ENCODE measurements around the gene C16orf78. TPM values are rescaled to one million over a fixed set of nuclear protein-coding genes. Genes with fewer than 3 reads are reported as not detected.

C16orf78 gene, protein sequence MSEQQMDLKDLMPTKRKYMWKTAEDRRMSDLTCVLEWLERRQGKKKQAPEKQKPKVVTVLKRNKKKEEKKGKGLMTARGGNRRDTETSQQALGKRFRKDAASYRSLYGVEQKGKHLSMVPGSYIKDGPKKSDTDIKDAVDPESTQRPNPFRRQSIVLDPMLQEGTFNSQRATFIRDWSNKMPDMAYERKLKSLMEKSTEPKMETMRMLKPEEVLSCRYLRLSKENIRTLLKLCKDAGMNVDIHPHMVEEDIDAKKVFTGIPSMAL
- not detected for total RNA-seq
- polyA plus RNA-seq (ENCODE audit: insufficient read depth in 1 of 8, insufficient read length in 8 of 8, low replicate concordance in 1 of 8), result not detected
- long read RNA-seq, donor 1, result 0 reads
- long read RNA-seq, donor 2, result 0 reads
- long read RNA-seq, donor 3, result 0 reads
- long read RNA-seq, donor 4, result 0 reads
- long read RNA-seq, donor 5, result 0 reads
- long read RNA-seq, donor 6, result 0 reads
- long read RNA-seq, donor 7, result 0 reads
- long read RNA-seq, donor 8, result 0 reads
- long read RNA-seq, donor 9, result 0 reads
- long read RNA-seq, donor 10, result 0 reads
- long read RNA-seq, donor 11, result 0 reads

DNA sequence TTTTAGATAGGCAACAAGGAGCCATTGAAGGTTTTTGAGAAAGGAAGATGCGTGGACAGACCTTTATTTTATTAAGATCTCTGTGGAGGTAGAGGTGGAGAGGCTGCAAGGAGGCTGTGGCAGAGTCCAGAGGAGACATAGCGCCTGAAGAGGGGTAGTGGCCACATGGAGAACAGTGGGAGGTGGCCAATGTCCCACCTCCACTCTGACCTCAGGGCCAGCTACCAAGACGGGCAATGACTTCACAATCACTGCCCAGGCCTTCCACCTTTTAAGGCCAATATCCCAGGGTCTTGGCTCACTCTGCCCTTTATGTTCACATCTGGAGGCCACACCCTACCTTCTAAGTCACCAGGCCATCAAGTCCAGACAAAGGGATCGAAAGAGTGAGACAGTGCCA is at the start of gene C16orf78:
C16orf78 (plus strand) TSS at position 301 of the 400 bp plus-strand sequence. CDS start 136 bp downstream, outside the sequence.
- DNase-seq, result no peak
- no peaks in the 10 kb centered on the region for H3K36me3 ChIP-seq (ENCODE audit: control insufficient read depth, insufficient read depth, low read length)
- WGBS (ENCODE audit: insufficient coverage), result no CpG with 5 or more reads among the region's 4 CpGs
- no peak within 1 kb of the TSS for H3K4me3 ChIP-seq (ENCODE audit: low read length)
- no peak within 1 kb of the TSS for H3K27ac ChIP-seq (ENCODE audit: low read length)
- H3K27me3 ChIP-seq (ENCODE audit: control insufficient read depth, insufficient read depth, low read length), result peaks cover 4% of the 10 kb centered on the region
- H3K9me3 ChIP-seq (replicated peaks; ENCODE audit: control insufficient read depth, low read depth, low read length), result no peaks in the 10 kb centered on the region
- H3K4me1 ChIP-seq (ENCODE audit: control insufficient read depth, insufficient read depth, low read length), result no peaks in the 10 kb centered on the region

DNA sequence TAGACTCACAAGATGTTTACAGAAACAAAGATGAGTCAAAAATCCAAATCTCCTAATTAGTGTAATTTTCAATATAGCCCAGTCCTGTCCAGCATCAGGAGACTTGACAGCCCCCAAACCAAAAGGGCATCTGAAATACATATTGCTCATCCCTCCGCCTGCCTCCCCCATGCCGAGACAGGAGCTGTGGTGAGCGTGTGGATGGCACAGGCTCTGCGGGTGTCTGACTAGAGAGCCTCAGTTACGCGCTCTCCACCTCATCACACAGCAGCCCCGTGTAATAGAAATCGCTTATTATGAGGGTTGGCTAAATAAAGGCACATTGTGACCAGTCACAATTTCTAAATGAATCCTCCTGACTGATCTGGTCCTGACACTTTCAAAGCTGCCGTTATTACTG is 48.9 kb upstream of the C16orf78 start:
- Histone ChIP-seq H3K27ac (ENCODE audit: low read length) (no peak overlapping the region), H3K4me3 (ENCODE audit: low read length) (no peak overlapping the region), H3K36me3 (ENCODE audit: control insufficient read depth, insufficient read depth, low read length) (no peaks in the 10 kb centered on the region), H3K9me3 (replicated peaks; ENCODE audit: control insufficient read depth, low read depth, low read length) (peaks cover 3% of the 10 kb centered on the region), H3K27me3 (ENCODE audit: control insufficient read depth, insufficient read depth, low read length) (no peaks in the 10 kb centered on the region), H3K4me1 (ENCODE audit: control insufficient read depth, insufficient read depth, low read length) (no peaks in the 10 kb centered on the region)
- WGBS (ENCODE audit: insufficient coverage), result no CpG with 5 or more reads among the region's 9 CpGs
- DNase-seq, result no peak

DNA sequence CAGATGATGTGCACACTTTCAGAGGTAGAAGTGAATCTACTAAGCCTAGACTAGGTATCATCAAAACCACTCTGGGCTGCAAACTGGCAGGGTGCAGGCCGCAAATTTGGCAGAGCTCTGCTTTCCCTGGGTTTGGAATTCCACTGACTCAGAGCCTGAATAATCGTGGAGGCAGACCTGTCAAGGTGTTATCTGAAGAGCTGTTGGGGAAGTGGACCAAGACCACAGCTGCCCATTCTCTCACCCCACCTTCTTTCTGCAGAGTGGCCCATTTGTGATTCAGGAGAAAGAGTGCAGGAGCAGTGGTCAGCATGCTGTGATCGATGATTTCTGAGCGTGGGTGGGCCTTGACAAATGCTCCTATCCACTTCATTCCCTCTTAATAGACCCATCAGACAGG is 46.1 kb upstream of the C16orf78 start:
- H3K27me3 ChIP-seq (ENCODE audit: control insufficient read depth, insufficient read depth, low read length), result no peaks in the 10 kb centered on the region
- no peaks in the 10 kb centered on the region for H3K4me1 ChIP-seq (ENCODE audit: control insufficient read depth, insufficient read depth, low read length)
- WGBS (ENCODE audit: insufficient coverage), result 63% methylated on average over 2 of the region's 4 CpGs
- H3K36me3 ChIP-seq (ENCODE audit: control insufficient read depth, insufficient read depth, low read length), result no peaks in the 10 kb centered on the region
- no peak overlapping the region for H3K27ac ChIP-seq (ENCODE audit: low read length)
- no peak overlapping the region for H3K4me3 ChIP-seq (ENCODE audit: low read length)
- DNase-seq, result no peak
- H3K9me3 ChIP-seq (replicated peaks; ENCODE audit: control insufficient read depth, low read depth, low read length), result no peaks in the 10 kb centered on the region

DNA sequence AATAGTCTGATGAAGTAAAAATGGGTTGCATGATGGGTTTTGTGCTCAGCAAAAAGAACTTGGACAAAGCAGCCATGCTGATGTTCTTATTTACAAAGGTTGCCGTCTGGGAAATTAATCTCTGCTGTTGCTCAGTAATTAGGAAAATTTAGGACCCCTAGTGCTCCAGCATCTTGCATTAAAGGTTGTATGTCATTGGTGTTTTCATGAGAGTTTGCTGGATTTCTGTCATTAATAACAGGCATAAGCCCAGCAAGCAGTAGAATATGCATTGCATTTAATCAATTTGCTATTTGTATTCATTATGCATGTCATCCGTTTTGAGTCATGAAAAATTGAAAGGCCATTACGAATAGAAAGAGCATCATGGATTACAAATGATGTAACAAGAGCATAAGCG is 45.3 kb upstream of the C16orf78 start:
- Histone ChIP-seq H3K4me3 (ENCODE audit: low read length) (no peak overlapping the region), H3K36me3 (ENCODE audit: control insufficient read depth, insufficient read depth, low read length) (no peaks in the 10 kb centered on the region), H3K27me3 (ENCODE audit: control insufficient read depth, insufficient read depth, low read length) (peaks cover 2% of the 10 kb centered on the region), H3K27ac (ENCODE audit: low read length) (no peak overlapping the region), H3K4me1 (ENCODE audit: control insufficient read depth, insufficient read depth, low read length) (no peaks in the 10 kb centered on the region), H3K9me3 (replicated peaks; ENCODE audit: control insufficient read depth, low read depth, low read length) (no peaks in the 10 kb centered on the region)
- 77% methylated on average over 4 of the region's 4 CpGs for WGBS (ENCODE audit: insufficient coverage)
- DNase-seq, result no peak

DNA sequence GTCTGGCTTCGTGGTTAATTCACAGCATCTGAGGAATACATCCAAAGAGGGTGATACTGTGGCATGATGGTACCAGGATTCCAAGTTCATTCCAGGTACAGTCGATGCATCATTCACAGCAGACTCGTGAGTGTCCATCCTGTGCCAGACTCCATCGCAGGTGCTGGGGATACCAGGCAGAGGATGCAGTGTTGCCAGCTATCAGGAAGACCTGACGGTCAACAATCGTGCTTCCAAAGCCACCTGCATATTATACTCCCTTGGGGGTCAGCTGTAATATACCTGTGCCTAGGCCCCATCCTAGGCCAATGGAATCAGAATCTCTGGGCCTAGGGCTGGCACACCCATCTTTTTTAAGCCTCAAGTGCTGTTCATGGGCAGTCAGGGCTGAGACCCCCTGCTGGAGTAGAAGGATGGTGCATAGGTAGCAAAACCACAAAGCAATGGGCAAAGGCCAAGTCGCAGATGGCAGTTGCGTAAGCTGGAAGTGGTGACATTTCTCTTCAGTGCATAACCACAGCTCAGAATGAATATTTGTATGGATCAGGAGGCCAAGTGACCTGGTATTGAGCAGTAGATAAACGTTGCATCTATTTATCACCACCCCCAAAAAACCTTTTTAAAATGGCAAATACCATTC is 42.9 kb upstream of the C16orf78 start:
- H3K9me3 ChIP-seq (replicated peaks; ENCODE audit: control insufficient read depth, low read depth, low read length), result no peaks in the 10 kb centered on the region
- H3K27me3 ChIP-seq (ENCODE audit: control insufficient read depth, insufficient read depth, low read length), result peaks cover 2% of the 10 kb centered on the region
- 82% methylated on average over 6 of the region's 9 CpGs for WGBS (ENCODE audit: insufficient coverage)
- H3K4me1 ChIP-seq (ENCODE audit: control insufficient read depth, insufficient read depth, low read length), result no peaks in the 10 kb centered on the region
- no peak overlapping the region for H3K27ac ChIP-seq (ENCODE audit: low read length)
- no peak overlapping the region for H3K4me3 ChIP-seq (ENCODE audit: low read length)
- no peak for DNase-seq
- H3K36me3 ChIP-seq (ENCODE audit: control insufficient read depth, insufficient read depth, low read length), result no peaks in the 10 kb centered on the region

DNA sequence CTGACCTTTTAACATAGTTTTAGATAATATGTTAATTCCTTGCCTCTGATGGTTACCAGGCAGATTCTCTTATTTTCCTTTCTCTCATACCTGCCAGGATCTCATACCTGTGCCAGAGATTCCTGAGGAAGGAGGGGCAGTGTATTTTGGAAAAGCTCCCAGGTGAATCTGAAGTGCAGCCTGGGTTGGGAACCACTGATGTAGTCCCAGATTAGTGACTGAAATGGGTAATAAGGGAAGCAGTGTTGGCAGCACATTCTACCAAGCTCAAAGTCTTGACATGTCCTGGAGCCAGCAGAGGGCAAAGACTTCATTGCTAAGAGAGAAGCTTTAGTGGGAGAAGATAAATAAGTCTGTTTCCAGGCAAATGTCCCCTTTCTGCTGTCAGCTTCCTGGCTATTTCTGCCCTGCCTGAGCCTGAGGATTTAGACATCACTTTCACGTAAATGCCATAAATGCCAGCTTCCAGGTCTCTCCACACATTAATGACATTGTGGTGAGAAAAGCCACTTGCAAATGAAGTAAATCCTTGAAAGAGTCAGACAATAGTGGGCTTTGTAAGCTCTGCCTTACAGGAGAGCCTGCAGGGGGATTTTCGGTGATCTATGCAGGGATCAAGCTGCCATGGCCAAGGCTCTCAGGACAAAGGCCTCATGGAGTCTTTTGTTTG is 40.9 kb upstream of the C16orf78 start:
- H3K4me1 ChIP-seq (ENCODE audit: control insufficient read depth, insufficient read depth, low read length), result no peaks in the 10 kb centered on the region
- no peaks in the 10 kb centered on the region for H3K36me3 ChIP-seq (ENCODE audit: control insufficient read depth, insufficient read depth, low read length)
- no peak overlapping the region for H3K4me3 ChIP-seq (ENCODE audit: low read length)
- no peak overlapping the region for H3K27ac ChIP-seq (ENCODE audit: low read length)
- no peak for DNase-seq
- WGBS (ENCODE audit: insufficient coverage), result 57% methylated on average over 1 of the region's 2 CpGs
- no peaks in the 10 kb centered on the region for H3K9me3 ChIP-seq (replicated peaks; ENCODE audit: control insufficient read depth, low read depth, low read length)
- H3K27me3 ChIP-seq (ENCODE audit: control insufficient read depth, insufficient read depth, low read length), result peaks cover 2% of the 10 kb centered on the region

DNA sequence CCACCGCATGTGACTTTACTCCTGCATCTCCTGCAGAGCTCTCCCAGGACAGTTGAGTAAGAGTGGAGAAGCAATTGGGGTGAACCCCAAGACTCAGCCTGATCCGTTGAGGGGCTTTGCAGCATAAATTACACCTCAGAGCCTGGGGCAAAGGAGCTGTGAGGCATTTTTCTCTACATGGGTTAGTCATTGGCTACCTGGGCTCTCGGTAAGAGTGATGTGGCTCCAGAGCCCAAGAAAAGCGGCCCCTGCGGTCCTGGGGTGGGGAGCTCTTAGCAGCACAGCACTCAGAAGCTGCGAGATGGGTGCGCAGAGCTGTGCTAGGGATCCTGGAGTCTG is 40.4 kb upstream of the C16orf78 start:
- no peaks in the 10 kb centered on the region for H3K9me3 ChIP-seq (replicated peaks; ENCODE audit: control insufficient read depth, low read depth, low read length)
- H3K36me3 ChIP-seq (ENCODE audit: control insufficient read depth, insufficient read depth, low read length), result no peaks in the 10 kb centered on the region
- H3K4me1 ChIP-seq (ENCODE audit: control insufficient read depth, insufficient read depth, low read length), result no peaks in the 10 kb centered on the region
- H3K27ac ChIP-seq (ENCODE audit: low read length), result no peak overlapping the region
- H3K4me3 ChIP-seq (ENCODE audit: low read length), result no peak overlapping the region
- DNase-seq, result no peak
- WGBS (ENCODE audit: insufficient coverage), result 70% methylated on average over 7 of the region's 7 CpGs
- H3K27me3 ChIP-seq (ENCODE audit: control insufficient read depth, insufficient read depth, low read length), result peaks cover 2% of the 10 kb centered on the region

DNA sequence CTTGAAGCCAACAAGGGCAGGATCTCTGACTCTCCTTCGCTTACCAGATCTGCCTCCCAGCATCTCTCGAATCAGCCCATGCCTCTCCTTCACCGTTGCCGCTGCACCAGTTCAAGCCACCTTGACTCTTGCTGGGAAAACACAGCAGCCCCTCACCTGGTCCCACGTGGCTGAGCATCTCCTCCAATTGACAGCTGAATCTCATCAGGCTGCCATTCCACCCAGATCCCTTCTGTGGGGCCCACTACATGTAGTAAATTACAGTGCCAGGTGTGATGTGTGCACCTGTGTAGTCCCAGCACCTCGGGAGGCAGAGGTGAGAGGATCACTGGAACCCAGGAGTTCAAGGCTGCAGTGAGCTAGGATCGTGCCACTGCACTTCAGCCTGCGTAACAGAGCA is 37.8 kb upstream of the C16orf78 start:
- Histone ChIP-seq H3K27me3 (ENCODE audit: control insufficient read depth, insufficient read depth, low read length) (peaks cover 2% of the 10 kb centered on the region), H3K4me1 (ENCODE audit: control insufficient read depth, insufficient read depth, low read length) (no peaks in the 10 kb centered on the region), H3K9me3 (replicated peaks; ENCODE audit: control insufficient read depth, low read depth, low read length) (no peaks in the 10 kb centered on the region), H3K36me3 (ENCODE audit: control insufficient read depth, insufficient read depth, low read length) (no peaks in the 10 kb centered on the region), H3K4me3 (ENCODE audit: low read length) (no peak overlapping the region), H3K27ac (ENCODE audit: low read length) (no peak overlapping the region)
- no peak for DNase-seq
- WGBS (ENCODE audit: insufficient coverage), result 70% methylated on average over 6 of the region's 8 CpGs

DNA sequence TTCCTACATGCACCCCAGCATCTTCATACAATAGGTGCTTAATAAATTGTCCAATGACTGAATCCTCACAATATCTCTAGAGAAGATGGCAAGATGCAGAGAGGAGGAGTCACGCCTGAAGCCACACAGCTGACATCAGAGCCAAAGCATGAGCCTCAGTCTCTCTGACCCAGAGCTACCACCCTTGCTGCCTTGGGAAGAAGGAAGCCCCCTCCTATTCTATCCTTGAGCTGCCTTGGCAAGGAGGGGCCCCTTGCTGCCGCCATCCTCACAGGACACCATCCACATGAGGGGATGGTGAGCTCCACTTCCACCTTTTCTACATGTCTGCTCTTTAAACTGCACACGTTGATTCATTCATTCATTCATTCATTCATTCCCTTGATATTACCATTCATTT is 37.0 kb upstream of the C16orf78 start:
- no peaks in the 10 kb centered on the region for H3K36me3 ChIP-seq (ENCODE audit: control insufficient read depth, insufficient read depth, low read length)
- H3K9me3 ChIP-seq (replicated peaks; ENCODE audit: control insufficient read depth, low read depth, low read length), result no peaks in the 10 kb centered on the region
- H3K27me3 ChIP-seq (ENCODE audit: control insufficient read depth, insufficient read depth, low read length), result peaks cover 2% of the 10 kb centered on the region
- H3K4me1 ChIP-seq (ENCODE audit: control insufficient read depth, insufficient read depth, low read length), result no peaks in the 10 kb centered on the region
- H3K27ac ChIP-seq (ENCODE audit: low read length), result no peak overlapping the region
- H3K4me3 ChIP-seq (ENCODE audit: low read length), result no peak overlapping the region
- WGBS (ENCODE audit: insufficient coverage), result no CpG with 5 or more reads among the region's 3 CpGs
- DNase-seq, result no peak

DNA sequence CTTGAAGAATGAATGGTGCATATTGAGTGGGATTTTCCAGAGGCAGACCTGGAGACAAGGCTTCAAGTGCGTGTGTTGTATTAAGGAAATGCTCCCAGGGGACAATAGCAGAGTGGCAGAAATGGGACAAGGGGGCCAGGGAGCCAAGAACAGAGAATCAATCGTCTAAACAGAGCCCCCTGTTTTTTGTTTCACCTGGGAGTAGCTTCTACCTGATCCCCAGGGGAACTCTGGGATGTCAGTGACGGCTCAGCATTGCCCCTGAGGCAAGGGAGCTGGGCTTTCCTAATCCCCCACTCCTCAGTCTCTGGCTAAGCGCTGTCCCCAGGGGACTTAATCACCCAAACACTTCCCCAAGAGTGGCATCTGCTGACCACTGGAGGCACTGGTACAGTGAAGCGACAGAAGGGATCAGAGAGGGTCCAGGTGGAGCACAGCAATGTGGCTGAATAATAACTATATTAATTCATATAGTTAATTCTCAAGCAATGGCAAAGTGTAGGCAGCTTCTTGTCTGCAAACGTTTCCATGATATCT is 35.7 kb upstream of the C16orf78 start:
- no peak for DNase-seq
- H3K36me3 ChIP-seq (ENCODE audit: control insufficient read depth, insufficient read depth, low read length), result no peaks in the 10 kb centered on the region
- peaks cover 4% of the 10 kb centered on the region for H3K27me3 ChIP-seq (ENCODE audit: control insufficient read depth, insufficient read depth, low read length)
- no peak overlapping the region for H3K4me3 ChIP-seq (ENCODE audit: low read length)
- 29% methylated on average over 1 of the region's 6 CpGs for WGBS (ENCODE audit: insufficient coverage)
- H3K27ac ChIP-seq (ENCODE audit: low read length), result no peak overlapping the region
- H3K4me1 ChIP-seq (ENCODE audit: control insufficient read depth, insufficient read depth, low read length), result no peaks in the 10 kb centered on the region
- H3K9me3 ChIP-seq (replicated peaks; ENCODE audit: control insufficient read depth, low read depth, low read length), result no peaks in the 10 kb centered on the region

All from muscle of leg (tissue), 16 donors.